CD14-positive monocyte (primary cell): ENCODE data around the gene CRTC1. TPM values are rescaled to one million over a fixed set of nuclear protein-coding genes. Genes with fewer than 3 reads are reported as not detected.
"Not testable (repeated sequence)": the region's sequence is repeated elsewhere in the genome, so short reads cannot be mapped to it uniquely, and the experiment has no call there.

Source experiments
- DNase-seq, 3 donors: peaks; one replicate each; pipeline ENCODE4 v3.0.0-alpha.2; 2011 to 2022
- H2AFZ ChIP-seq: 2 replicates; pipeline ENCODE4 v1.6.0; 2012; ENCODE audit warnings: mild to moderate bottlenecking, low read depth, low read length, inconsistent platforms; ENCODE audit not compliant: insufficient read depth, poor library complexity, severe bottlenecking
- H3K27ac ChIP-seq, 2 donors: 1 replicate in 1 of 2; 2 replicates in 1 of 2; pipeline ENCODE4 v1.5.1; 2012 to 2013; ENCODE audit warnings: low read length in 2 of 2, control low read depth in 1 of 2, inconsistent platforms in 1 of 2, low read depth in 1 of 2, mild to moderate bottlenecking in 1 of 2
- H3K27me3 ChIP-seq, 2 donors: one replicate each; pipeline versions ENCODE4 v1.6.0 to v1.6.1; 2011 to 2013; ENCODE audit warnings: low read length in 2 of 2; ENCODE audit not compliant: control insufficient read depth in 2 of 2, insufficient read depth in 2 of 2
- H3K36me3 ChIP-seq, 2 donors: replicated peaks in 1 of 2; 1 replicate in 1 of 2; 2 replicates in 1 of 2; pipeline versions ENCODE4 v1.5.1 to v1.6.1; 2012 to 2013; ENCODE audit warnings: low read length in 2 of 2, control low read depth in 1 of 2, inconsistent platforms in 1 of 2, mild to moderate bottlenecking in 1 of 2; ENCODE audit not compliant: insufficient read depth in 2 of 2, control insufficient read depth in 1 of 2
- H3K4me1 ChIP-seq, 2 donors: 1 replicate in 1 of 2; 2 replicates in 1 of 2; pipeline versions ENCODE4 v1.5.1 to v1.6.1; 2012 to 2013; ENCODE audit warnings: low read length in 2 of 2, control low read depth in 1 of 2, inconsistent platforms in 1 of 2, mild to moderate bottlenecking in 1 of 2, moderate library complexity in 1 of 2; ENCODE audit not compliant: insufficient read depth in 2 of 2, control insufficient read depth in 1 of 2
- H3K4me2 ChIP-seq: replicated peaks from 2 replicates; pipeline ENCODE3; 2012; ENCODE audit warnings: low read length, moderate library complexity, mild to moderate bottlenecking; ENCODE audit not compliant: poor library complexity, severe bottlenecking; ENCODE audit errors: extremely low read depth
- H3K4me3 ChIP-seq, 3 experiments: fragments of 200-600 bp in 1 of 3; sonication (generic) in 1 of 3; replicated peaks in 1 of 3; 1 replicate in 2 of 3; 2 replicates in 1 of 3; pipeline ENCODE4 v1.5.1; 2011 to 2013; ENCODE audit warnings: low read length in 3 of 3, mild to moderate bottlenecking in 3 of 3, control low read depth in 2 of 3, low read depth in 2 of 3, inconsistent platforms in 1 of 3, moderate library complexity in 1 of 3
- H3K79me2 ChIP-seq: 2 replicates; pipeline ENCODE4 v1.6.0; 2012; ENCODE audit warnings: mild to moderate bottlenecking, control low read depth, inconsistent platforms, low read length, moderate library complexity; ENCODE audit not compliant: insufficient read depth
- H3K9ac ChIP-seq: 2 replicates; pipeline ENCODE4 v1.6.0; 2017; ENCODE audit warnings: low read length, mild to moderate bottlenecking; ENCODE audit not compliant: insufficient read depth, poor library complexity, severe bottlenecking
- H3K9me3 ChIP-seq, 2 donors: replicated peaks in 1 of 2; 1 replicate in 1 of 2; 2 replicates in 1 of 2; pipeline versions ENCODE4 v1.5.1 to v1.6.1; 2012 to 2013; ENCODE audit warnings: low read length in 2 of 2, control low read depth in 1 of 2; ENCODE audit not compliant: control insufficient read depth in 1 of 2, insufficient read depth in 1 of 2
- H4K20me1 ChIP-seq: 2 replicates; pipeline ENCODE4 v1.6.0; 2012; ENCODE audit warnings: mild to moderate bottlenecking, low read length, control low read depth, moderate library complexity; ENCODE audit not compliant: insufficient read depth
- H3K27ac Mint-ChIP-seq, 7 donors: one replicate each; pipeline ENCODE4 v1.8.0; 2020; ENCODE audit warnings: mild to moderate bottlenecking in 7 of 7, mixed read lengths in 7 of 7, moderate library complexity in 6 of 7, inconsistent platforms in 2 of 7
- H3K27me3 Mint-ChIP-seq, 3 donors: one replicate each; pipeline ENCODE4 v1.8.0; 2021 to 2022; ENCODE audit warnings: low read depth in 3 of 3, mild to moderate bottlenecking in 3 of 3, mixed read lengths in 3 of 3, moderate library complexity in 3 of 3, inconsistent platforms in 1 of 3
- H3K36me3 Mint-ChIP-seq, 2 donors: one replicate each; pipeline ENCODE4 v1.8.0; 2020; ENCODE audit warnings: mixed read lengths in 2 of 2, inconsistent platforms in 1 of 2, mild to moderate bottlenecking in 1 of 2
- H3K4me1 Mint-ChIP-seq: one replicate; pipeline ENCODE4 v1.8.0; 2020; ENCODE audit warnings: mild to moderate bottlenecking, mixed read lengths
- H3K4me3 Mint-ChIP-seq, 2 donors: one replicate each; pipeline ENCODE4 v1.8.0; 2020; ENCODE audit warnings: mild to moderate bottlenecking in 2 of 2, mixed read lengths in 2 of 2, moderate library complexity in 1 of 2
- H3K9me3 Mint-ChIP-seq, 7 donors: one replicate each; pipeline ENCODE4 v1.8.0; 2020 to 2022; ENCODE audit warnings: mixed read lengths in 7 of 7, mild to moderate bottlenecking in 6 of 7, moderate library complexity in 6 of 7, inconsistent platforms in 2 of 7
- CTCF ChIP-seq: fragments of 200-600 bp; IDR thresholded peaks from one replicate; pipeline ENCODE4 v1.8.0; 2022; ENCODE audit warnings: antibody characterized with exemption, mild to moderate bottlenecking
- WGBS: methylation state at CpG from one replicate; pipeline ENCODE4 v1.1.5; 2013; ENCODE audit warnings: missing lambda C conversion rate; ENCODE audit not compliant: insufficient coverage; 5-methylcytosine and 5-hydroxymethylcytosine counted together
- intact Hi-C, 2 donors: fragments of 100-400 bp; cut with micrococcal nuclease; formaldehyde crosslinking; loops; one replicate each; pipeline versions ENCODE4 v1.15.0 to v1.15.1; 2023
- polyA plus RNA-seq, 3 donors: library from polyadenylated mRNA; depleted of rRNA in 1 of 3; unstranded in 2 of 3; stranded (reverse) in 1 of 3; fragments of 300-500 nt in 2 of 3; fragments of >200 nt in 1 of 3; fragmentation: Illumina TruSeq in 2 of 3; gene quantifications; 1 replicate in 2 of 3; 2 replicates in 1 of 3; pipeline ENCODE4 v1.2.3, GENCODE V29; 2012 to 2021

CRTC1 gene
- polyA plus RNA-seq, 3 donors: 0.28 to 9.2 (median 0.55) TPM

- Histone ChIP-seq H3K9me3 (no peaks in the 10 kb centered on the region), H3K27ac (no peak overlapping the region), H3K27me3 (peaks cover 0 to 4% of the 10 kb centered on the region in 2 donors), H3K79me2 (no peaks in the 10 kb centered on the region), H4K20me1 (no peaks in the 10 kb centered on the region), H2AFZ (no peak overlapping the region), H3K4me1 (peaks cover 7 to 8% of the 10 kb centered on the region in 2 donors), H3K4me2 (no peak overlapping the region), H3K9ac (no peak overlapping the region), H3K4me3 (no peak overlapping the region), H3K36me3 (no peaks in the 10 kb centered on the region)
- Mint-ChIP-seq H3K27me3 (peaks cover 11 to 31% (median 25%) of the 10 kb centered on the region in 3 donors), H3K4me1 (peaks cover 8% of the 10 kb centered on the region), H3K4me3 (no peak overlapping the region), H3K36me3 (no peaks in the 10 kb centered on the region), H3K27ac (no peak overlapping the region), H3K9me3 (peaks cover 0 to 5% (median 0%) of the 10 kb centered on the region in 7 donors)
- TF ChIP-seq CTCF: no peak
- no peak for DNase-seq
- WGBS: 100% methylated on average over 2 of the region's 9 CpGs
- intact Hi-C loops: no loop called here
These were observed 130.6 kb downstream of the CRTC1 start for GRCh38 chr19:18814063-18814462.

GRCh38 chr19:18815673-18816072 lies 132.2 kb downstream of the CRTC1 start:
- Mint-ChIP-seq H3K4me1 (no peaks in the 10 kb centered on the region), H3K9me3 (peaks cover 0 to 4% (median 0%) of the 10 kb centered on the region in 7 donors), H3K27me3 (peaks cover 11 to 38% (median 35%) of the 10 kb centered on the region in 3 donors), H3K4me3 (no peak overlapping the region), H3K27ac (no peak overlapping the region), H3K36me3 (no peaks in the 10 kb centered on the region)
- Histone ChIP-seq H3K4me1 (no peaks in the 10 kb centered on the region), H3K9me3 (no peaks in the 10 kb centered on the region), H3K4me3 (no peak overlapping the region), H3K79me2 (no peaks in the 10 kb centered on the region), H2AFZ (no peak overlapping the region), H3K27ac (no peak overlapping the region), H3K27me3 (peaks cover 0 to 4% of the 10 kb centered on the region in 2 donors), H3K36me3 (no peaks in the 10 kb centered on the region), H3K4me2 (no peak overlapping the region), H4K20me1 (no peaks in the 10 kb centered on the region), H3K9ac (no peak overlapping the region)
- WGBS: 93% methylated on average over 3 of the region's 5 CpGs
- no peak for TF ChIP-seq CTCF
- DNase-seq: no peak
- intact Hi-C loops: no loop called here

GRCh38 chr19:18816645-18817044 lies 133.2 kb downstream of the CRTC1 start:
- H3K9ac ChIP-seq, H3K4me1 ChIP-seq, H2AFZ ChIP-seq, DNase-seq, H3K36me3 Mint-ChIP-seq, H3K36me3 ChIP-seq, H3K27ac Mint-ChIP-seq, H3K4me3 ChIP-seq, H3K27ac ChIP-seq, intact Hi-C loops, H3K4me2 ChIP-seq, H3K4me1 Mint-ChIP-seq, H3K4me3 Mint-ChIP-seq, H3K79me2 ChIP-seq, H3K9me3 Mint-ChIP-seq, H3K27me3 ChIP-seq, H4K20me1 ChIP-seq, H3K9me3 ChIP-seq: not testable (repeated sequence)
- WGBS: 90% methylated on average over 2 of the region's 4 CpGs
- H3K27me3 Mint-ChIP-seq: peaks cover 11 to 41% (median 34%) of the 10 kb centered on the region in 3 donors
